GM23248 (cell line): ENCODE measurements around the gene SREK1.

Experiments
- EZH2 ChIP-seq: fragments of 200-600 bp; sonication (generic); IDR thresholded peaks from 2 replicates; pipeline ENCODE4 v1.6.1; 2018; ENCODE audit warnings: antibody characterized with exemption, mild to moderate bottlenecking; ENCODE audit not compliant: insufficient read depth, poor library complexity, severe bottlenecking
- EZH2phosphoT487 ChIP-seq: fragments of 200-600 bp; sonication (generic); IDR thresholded peaks from 2 replicates; pipeline ENCODE4 v1.6.1; 2018; ENCODE audit warnings: antibody characterized with exemption, moderate library complexity, mild to moderate bottlenecking, low read depth; ENCODE audit not compliant: insufficient read depth

- TF ChIP-seq EZH2 (no peak), EZH2phosphoT487 (no peak)
Measured at GRCh38 chr5:66174338-66174737, 30.2 kb downstream of the SREK1 start.
